HFFc6 (cell line): ENCODE results near the gene PDZD2. TPM values are rescaled to one million over a fixed set of nuclear protein-coding genes. Genes with fewer than 3 reads are reported as not detected.
A peak's percentile ranks its signal among the peaks of the same experiment; 100 is the strongest.

Experiments used
- DNase-seq: peaks from one replicate; pipeline ENCODE4 v3.0.0-alpha.2; 2018
- H3K27ac Mint-ChIP-seq: 2 replicates; pipeline ENCODE4 v1.8.0; 2020; ENCODE audit warnings: mild to moderate bottlenecking, mixed read lengths
- H3K27me3 Mint-ChIP-seq: 2 replicates; pipeline ENCODE4 v1.8.0; 2021; ENCODE audit warnings: mild to moderate bottlenecking, moderate library complexity, mixed read lengths; ENCODE audit not compliant: insufficient read depth
- H3K36me3 Mint-ChIP-seq: 2 replicates; pipeline ENCODE4 v1.8.0; 2021; ENCODE audit warnings: low read depth, mixed read lengths
- H3K4me1 Mint-ChIP-seq: 2 replicates; pipeline ENCODE4 v1.8.0; 2020; ENCODE audit warnings: low read depth, mixed read lengths
- H3K4me3 Mint-ChIP-seq: 2 replicates; pipeline ENCODE4 v1.8.0; 2020; ENCODE audit warnings: mild to moderate bottlenecking, moderate library complexity, mixed read lengths
- H3K9me3 Mint-ChIP-seq: 2 replicates; pipeline ENCODE4 v1.8.0; 2020; ENCODE audit warnings: mild to moderate bottlenecking, mixed read lengths
- CTCF ChIP-seq: fragments of 200-600 bp; sonication (generic); IDR thresholded peaks from 2 replicates; pipeline ENCODE4 v1.5.0; 2021; ENCODE audit warnings: antibody characterized with exemption, mild to moderate bottlenecking
- total RNA-seq, 6 experiments: library from RNA; stranded (reverse); fragmentation: NEBNext Ultra II Directional; extraction: Animal tissue kit (Norgen Biotek cat#: 25700); gene quantifications; 2 replicates in 1 of 6; 3 replicates in 5 of 6; pipeline ENCODE4 v1.2.3, GENCODE V29; 2021

The PDZD2 gene
- total RNA-seq, 6 experiments from 2014 or later = 0.02 to 0.12 (median 0.09) TPM

DNA sequence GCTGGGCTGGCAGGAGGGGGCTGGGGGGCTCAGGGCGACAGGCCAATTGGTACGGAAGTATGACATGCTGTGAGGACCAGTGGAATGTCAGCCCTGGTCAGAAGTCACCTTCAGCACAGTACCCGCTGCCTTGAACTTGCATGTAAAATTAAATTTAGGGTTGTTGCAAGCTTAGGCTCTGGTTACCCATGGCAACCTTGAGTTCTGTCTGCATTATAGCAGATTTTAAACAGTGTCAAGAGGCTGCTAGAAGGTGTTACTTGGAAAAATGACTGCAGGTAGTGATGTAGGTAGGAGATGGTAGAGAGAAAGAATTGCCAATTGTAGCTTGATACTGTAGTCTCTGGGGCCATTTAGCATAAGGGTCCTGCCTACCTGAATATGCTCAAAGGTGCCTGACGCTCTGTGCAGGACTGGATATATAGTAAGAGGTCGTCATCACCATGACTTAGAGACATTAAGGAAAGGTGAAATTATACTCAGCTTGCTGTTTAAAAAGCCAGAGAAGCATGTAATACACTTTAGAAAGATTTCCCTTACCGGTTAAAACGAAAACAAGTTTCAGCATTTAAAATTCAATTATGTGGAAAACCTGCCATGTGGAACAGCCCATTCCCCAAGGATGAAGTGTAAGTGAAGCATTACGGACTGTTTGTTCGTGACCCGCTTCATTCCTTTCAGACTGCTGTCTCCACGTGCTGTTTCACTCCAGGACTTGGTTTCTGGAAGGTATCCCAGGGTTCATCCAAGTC is 169.0 kb downstream of the PDZD2 start:
- H3K27me3 Mint-ChIP-seq = peaks cover 14% of the 10 kb centered on the region
- H3K36me3 Mint-ChIP-seq = no peaks in the 10 kb centered on the region
- H3K4me1 Mint-ChIP-seq = peaks cover 22% of the 10 kb centered on the region
- no peak overlapping the region for H3K4me3 Mint-ChIP-seq
- DNase-seq = no peak
- no peaks in the 10 kb centered on the region for H3K9me3 Mint-ChIP-seq
- no peak overlapping the region for H3K27ac Mint-ChIP-seq
- TF ChIP-seq CTCF = no peak

DNA sequence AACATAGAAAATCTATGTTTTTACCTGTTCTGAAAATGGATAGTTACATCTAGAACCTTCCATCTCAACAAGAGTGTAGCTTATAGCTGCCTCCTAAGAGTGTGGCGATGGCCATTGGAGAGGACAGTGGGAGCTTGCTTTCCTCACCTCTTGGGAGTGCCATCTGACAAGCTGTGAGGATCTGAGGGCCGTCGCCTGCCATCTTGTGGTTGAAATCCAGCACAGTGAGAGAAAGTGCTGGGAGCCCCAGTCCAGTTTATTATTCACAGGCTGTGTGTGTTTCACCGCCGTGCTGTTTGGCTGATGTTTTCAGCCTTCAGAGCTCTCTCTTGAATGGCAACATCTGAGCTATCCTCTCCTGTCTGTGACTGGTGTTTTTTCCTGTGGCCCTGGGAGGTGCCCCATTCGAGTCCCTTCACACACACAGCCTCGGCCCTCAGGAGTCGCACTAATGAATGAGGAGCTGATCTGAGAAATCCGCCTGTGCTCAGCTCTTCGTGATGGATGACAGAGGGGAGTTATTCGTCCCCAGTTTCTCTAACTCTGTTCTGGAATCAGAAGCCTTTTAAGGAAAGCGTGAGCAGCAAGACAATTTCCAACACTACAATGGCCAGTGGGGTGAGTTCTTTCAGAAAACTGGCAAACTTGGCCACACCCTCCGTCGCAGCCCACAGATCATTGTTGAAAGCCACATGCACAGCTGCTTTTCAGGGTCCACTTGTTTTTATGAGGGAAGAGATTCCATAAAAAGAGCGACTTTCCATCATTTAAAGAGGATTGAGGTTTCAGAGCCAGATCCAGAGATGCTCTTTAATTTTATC is 170.3 kb downstream of the PDZD2 start:
- Mint-ChIP-seq H3K9me3 (no peaks in the 10 kb centered on the region), H3K27me3 (peaks cover 14% of the 10 kb centered on the region), H3K27ac (no peak overlapping the region), H3K36me3 (no peaks in the 10 kb centered on the region), H3K4me3 (no peak overlapping the region), H3K4me1 (peaks cover 22% of the 10 kb centered on the region)
- peak; percentile 83 for TF ChIP-seq CTCF
- peak; percentile 77 for DNase-seq

- peak overlapping the region; percentile 59 for H3K27ac Mint-ChIP-seq
- peak; percentile 91 for DNase-seq
- H3K27me3 Mint-ChIP-seq = peaks cover 7% of the 10 kb centered on the region
- TF ChIP-seq CTCF = no peak
- no peaks in the 10 kb centered on the region for H3K9me3 Mint-ChIP-seq
- H3K36me3 Mint-ChIP-seq = no peaks in the 10 kb centered on the region
- H3K4me1 Mint-ChIP-seq = peaks cover 22% of the 10 kb centered on the region
- H3K4me3 Mint-ChIP-seq = no peak overlapping the region
Observed at GRCh38 chr5:31811210-31811609, 172.3 kb downstream of the PDZD2 start.

DNA sequence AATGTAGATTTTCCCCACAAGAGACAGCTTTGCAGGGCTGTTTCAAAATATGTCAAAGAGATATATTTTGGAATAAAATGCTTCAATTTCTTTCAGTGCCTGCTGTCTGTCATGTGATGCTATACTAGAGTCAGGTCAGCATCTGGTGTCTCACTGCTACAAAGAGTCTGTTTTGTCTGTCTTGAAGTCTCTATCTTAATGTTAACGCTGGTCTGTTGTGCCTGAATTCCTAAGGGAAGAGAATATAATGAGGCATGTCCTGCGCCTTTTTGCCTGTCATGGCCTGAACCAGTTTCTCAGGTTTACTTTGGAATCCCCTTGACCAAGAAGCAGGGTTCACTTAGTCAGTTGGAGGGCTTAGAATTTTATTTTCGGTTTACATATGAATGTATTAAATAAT is 176.4 kb downstream of the PDZD2 start:
- no peak overlapping the region for H3K4me3 Mint-ChIP-seq
- no peaks in the 10 kb centered on the region for H3K9me3 Mint-ChIP-seq
- no peaks in the 10 kb centered on the region for H3K36me3 Mint-ChIP-seq
- H3K27me3 Mint-ChIP-seq = peaks cover 2% of the 10 kb centered on the region
- no peak for TF ChIP-seq CTCF
- no peak overlapping the region for H3K27ac Mint-ChIP-seq
- H3K4me1 Mint-ChIP-seq = peaks cover 13% of the 10 kb centered on the region
- DNase-seq = no peak

- no peak for TF ChIP-seq CTCF
- no peak for DNase-seq
- Mint-ChIP-seq H3K27me3 (peaks cover 10% of the 10 kb centered on the region), H3K36me3 (no peaks in the 10 kb centered on the region), H3K27ac (no peak overlapping the region), H3K4me3 (no peak overlapping the region), H3K9me3 (no peaks in the 10 kb centered on the region), H3K4me1 (no peaks in the 10 kb centered on the region; the same call in 1 of the 2 replicates)
Observed at GRCh38 chr5:31819926-31820516, 181.1 kb downstream of the PDZD2 start.
